Endothelial cell of umbilical vein (primary cell): ENCODE results near the gene MRPL24.

Experiments
- CTCF ChIP-seq, 2 donors: IDR thresholded peaks; 1 replicate in 1 of 2; 2 replicates in 1 of 2; pipeline ENCODE4 v1.5.1; 2011; ENCODE audit warnings: low read length in 2 of 2, mild to moderate bottlenecking in 2 of 2, moderate library complexity in 2 of 2, control low read depth in 1 of 2, inconsistent platforms in 1 of 2, low read depth in 1 of 2; ENCODE audit not compliant: insufficient read depth in 1 of 2; ENCODE audit errors: extremely low read depth in 1 of 2
- EZH2 ChIP-seq: IDR thresholded peaks from 2 replicates; pipeline ENCODE4 v1.6.1; 2012; ENCODE audit warnings: borderline replicate concordance, low read depth, mild to moderate bottlenecking, moderate library complexity, low read length, inconsistent platforms; ENCODE audit not compliant: severe bottlenecking
- FOS ChIP-seq: IDR thresholded peaks from 2 replicates; pipeline ENCODE4 v1.6.1; 2011; ENCODE audit warnings: mild to moderate bottlenecking, low read length, moderate library complexity, borderline replicate concordance; ENCODE audit not compliant: insufficient read depth
- GATA2 ChIP-seq: IDR thresholded peaks from 2 replicates; pipeline ENCODE4 v1.7.0; 2011; ENCODE audit warnings: low read depth, mild to moderate bottlenecking, moderate library complexity, mixed read lengths, low read length; ENCODE audit not compliant: insufficient read length, insufficient read depth
- JUN ChIP-seq: IDR thresholded peaks from 2 replicates; pipeline ENCODE4 v1.6.1; 2011; ENCODE audit warnings: borderline replicate concordance, low read depth; ENCODE audit not compliant: insufficient read length, insufficient read depth
- MAX ChIP-seq: IDR thresholded peaks from 2 replicates; pipeline ENCODE4 v1.6.1; 2011; ENCODE audit not compliant: insufficient read depth, insufficient read length
- MYC ChIP-seq: IDR thresholded peaks from one replicate; pipeline ENCODE4 v1.6.1; 2011; ENCODE audit warnings: mild to moderate bottlenecking, low read depth, low read length
- POLR2A ChIP-seq: IDR thresholded peaks from 2 replicates; pipeline ENCODE4 v1.6.1; 2012; ENCODE audit warnings: low read depth, mild to moderate bottlenecking, control low read depth, low read length
- POLR2AphosphoS5 ChIP-seq: IDR thresholded peaks from 2 replicates; pipeline ENCODE4 v1.6.1; 2012; ENCODE audit warnings: low read depth, mild to moderate bottlenecking, control low read depth, low read length, moderate library complexity; ENCODE audit not compliant: insufficient read depth

- TF ChIP-seq EZH2 = no peak
- no peak for TF ChIP-seq CTCF (IDR thresholded peaks at IDR 0.05; ENCODE audit: extremely low read depth in 1 of 2, insufficient read depth in 1 of 2, low read depth in 1 of 2, low read length in 2 of 2)
- no peak for TF ChIP-seq POLR2A
- TF ChIP-seq GATA2 = no peak
- no peak for TF ChIP-seq MYC
- TF ChIP-seq POLR2AphosphoS5 = no peak
- no peak for TF ChIP-seq MAX
- no peak for TF ChIP-seq JUN
- no peak for TF ChIP-seq FOS
These were observed 36.6 kb downstream of the MRPL24 start for GRCh38 chr1:156704166-156704711.
